ENCODE results near the gene VPS45. TPM values are rescaled to one million over a fixed set of nuclear protein-coding genes. Genes with fewer than 3 reads are reported as not detected.

The VPS45 gene
- total RNA-seq, 1 donor from 2014 or later, result 21.2 TPM

DNA sequence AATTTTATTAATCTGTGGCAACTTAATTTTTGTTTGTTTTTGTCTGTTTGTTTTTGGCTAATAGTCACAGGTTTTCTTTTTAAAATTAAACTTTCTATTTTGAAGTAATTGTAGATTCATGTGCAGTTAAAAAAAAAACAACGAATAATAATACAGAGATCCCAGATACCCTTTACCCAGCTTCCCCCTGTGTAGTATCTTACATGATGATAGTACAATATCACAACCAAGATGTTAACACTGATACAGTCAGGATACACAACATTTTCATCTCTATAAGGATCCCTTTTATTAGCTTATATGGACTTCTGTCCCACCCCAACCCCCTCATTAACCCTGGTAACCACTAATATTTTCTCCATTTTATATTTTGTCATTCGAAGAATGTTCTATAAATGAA is 5.9 kb downstream of the VPS45 start:
- no peak for DNase-seq (ENCODE audit: low read depth, low spot score)

DNA sequence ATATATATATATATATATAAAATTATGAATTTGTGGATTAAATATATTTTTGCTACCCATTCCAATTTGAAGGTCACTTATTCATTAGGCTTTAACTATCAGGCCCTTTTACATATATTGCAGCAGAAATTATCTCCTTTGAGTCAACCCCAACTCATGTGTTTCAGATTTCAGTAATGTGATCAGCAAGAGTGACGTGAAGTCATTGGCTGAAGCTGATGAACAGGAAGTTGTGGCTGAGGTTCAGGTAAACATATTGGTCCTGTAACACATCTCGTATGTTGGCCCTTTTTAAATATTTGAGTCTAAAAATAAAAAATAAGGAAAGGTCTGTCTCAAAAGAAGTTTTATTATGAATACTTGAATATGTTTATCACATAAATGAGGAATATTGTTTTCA is 8.5 kb downstream of the VPS45 start:
- no peak for DNase-seq (ENCODE audit: low read depth, low spot score)

DNA sequence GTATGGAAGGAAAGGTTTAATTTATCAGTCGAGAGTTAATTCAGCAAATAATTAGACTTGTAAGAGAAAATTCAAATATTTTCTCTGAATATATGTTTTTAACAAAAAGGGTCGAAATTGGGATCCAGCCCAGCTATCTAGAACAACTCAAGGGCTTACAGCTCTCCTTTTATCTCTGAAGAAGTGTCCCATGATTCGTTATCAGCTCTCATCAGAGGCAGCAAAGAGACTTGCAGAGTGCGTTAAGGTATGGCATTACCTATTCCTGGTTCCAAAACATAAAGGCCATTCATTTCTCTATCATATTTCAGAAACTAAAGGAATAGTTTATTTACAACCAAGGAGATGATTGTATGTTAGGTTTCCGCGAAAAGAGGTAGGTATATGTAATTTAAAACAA is 9.4 kb downstream of the VPS45 start:
- no peak for DNase-seq (ENCODE audit: low read depth, low spot score)

DNA sequence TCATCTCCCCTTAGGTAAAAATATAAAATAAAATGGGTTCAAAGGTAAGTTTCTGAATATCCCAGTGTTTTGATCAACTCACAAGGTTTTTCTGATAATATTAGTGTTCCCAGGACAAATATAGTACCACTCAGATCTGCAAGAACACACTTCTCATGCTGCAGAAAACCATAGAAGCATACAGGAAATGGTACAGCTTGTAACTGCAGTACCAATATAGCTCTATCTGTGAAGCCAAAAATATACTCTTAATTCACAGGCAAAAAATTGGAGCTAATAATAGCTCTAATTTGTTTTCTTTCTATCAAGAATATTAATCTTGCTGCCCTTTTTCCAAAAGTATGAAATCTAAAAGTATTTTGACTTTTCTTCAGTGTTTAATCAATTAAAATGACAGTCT is 13.2 kb downstream of the VPS45 start:
- no peak for DNase-seq (ENCODE audit: low read depth, low spot score)

DNA sequence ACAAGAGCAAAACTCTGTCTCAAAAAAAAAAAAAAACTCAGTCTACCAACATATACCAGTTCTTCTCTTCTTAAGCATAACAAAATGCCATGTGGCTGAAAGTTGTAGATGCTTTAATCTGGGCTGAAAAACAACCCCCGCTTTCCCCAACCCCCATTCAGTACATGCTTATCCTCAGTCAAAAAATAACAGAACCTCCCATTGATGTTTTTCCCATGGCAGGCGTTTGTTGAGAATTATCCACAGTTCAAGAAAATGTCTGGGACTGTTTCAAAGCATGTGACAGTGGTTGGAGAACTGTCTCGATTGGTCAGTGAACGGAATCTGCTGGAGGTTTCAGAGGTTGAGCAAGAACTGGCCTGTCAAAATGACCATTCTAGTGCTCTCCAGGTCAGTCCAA is 14.9 kb downstream of the VPS45 start:
- DNase-seq (ENCODE audit: low read depth, low spot score), result no peak

DNA sequence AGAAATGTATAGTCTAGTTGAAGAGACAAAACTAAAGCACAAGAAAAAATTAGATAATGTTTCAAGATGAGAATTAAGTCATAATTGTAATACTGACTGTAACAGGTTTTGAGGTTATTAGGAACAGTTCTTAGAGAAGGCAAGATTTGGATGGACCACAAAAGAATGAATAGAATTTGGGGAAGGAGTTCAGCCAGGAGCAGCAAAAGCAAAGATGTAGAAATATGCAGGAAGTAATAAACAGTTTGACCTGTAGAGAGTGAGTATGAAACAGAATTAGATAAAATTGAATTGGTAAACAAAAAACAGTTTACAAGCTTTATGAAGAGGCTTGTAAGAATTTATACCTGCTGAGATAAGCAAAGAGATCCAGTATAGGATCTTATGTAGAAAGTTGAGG is 16.3 kb downstream of the VPS45 start:
- no peak for DNase-seq (ENCODE audit: low read depth, low spot score)

DNA sequence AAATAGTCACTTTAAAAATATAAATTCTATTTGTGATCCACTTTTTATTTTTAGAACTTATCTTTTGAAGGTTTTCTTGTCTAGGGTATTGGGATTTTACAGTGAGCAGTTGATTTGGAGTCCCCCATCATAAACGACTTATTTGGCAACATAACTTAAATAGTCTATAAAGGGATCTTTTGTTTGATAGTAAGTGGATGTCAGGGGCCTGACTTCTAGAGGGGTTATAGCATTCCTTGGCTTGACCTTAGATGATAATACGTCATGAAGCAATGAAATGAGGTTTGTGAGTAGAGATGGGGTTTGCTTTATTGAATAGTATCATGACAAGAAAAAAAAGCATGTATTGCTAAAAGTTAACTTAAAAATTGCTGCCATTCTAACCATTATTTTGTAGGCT is 17.8 kb downstream of the VPS45 start:
- DNase-seq (ENCODE audit: low read depth, low spot score), result no peak

DNA sequence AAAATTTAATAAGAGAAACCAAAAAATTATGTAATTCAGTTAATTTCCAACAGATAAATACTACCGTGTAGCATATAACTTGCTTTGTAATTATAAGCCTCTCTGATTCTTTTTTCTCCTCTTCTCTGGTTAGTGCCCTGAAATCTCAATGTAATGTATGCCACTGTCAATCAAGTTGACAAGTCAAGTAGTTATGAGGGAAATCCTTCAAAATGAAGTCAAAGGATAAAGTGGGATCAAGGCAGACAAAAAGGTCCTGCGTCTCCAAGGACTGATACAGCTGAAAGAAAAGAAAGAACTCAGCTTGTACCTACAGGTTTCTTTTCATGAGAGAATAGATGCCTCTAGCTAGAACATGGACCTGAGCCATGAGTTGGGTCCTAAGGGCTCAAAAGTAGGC is 19.8 kb downstream of the VPS45 start:
- no peak for DNase-seq (ENCODE audit: low read depth, low spot score)

DNA sequence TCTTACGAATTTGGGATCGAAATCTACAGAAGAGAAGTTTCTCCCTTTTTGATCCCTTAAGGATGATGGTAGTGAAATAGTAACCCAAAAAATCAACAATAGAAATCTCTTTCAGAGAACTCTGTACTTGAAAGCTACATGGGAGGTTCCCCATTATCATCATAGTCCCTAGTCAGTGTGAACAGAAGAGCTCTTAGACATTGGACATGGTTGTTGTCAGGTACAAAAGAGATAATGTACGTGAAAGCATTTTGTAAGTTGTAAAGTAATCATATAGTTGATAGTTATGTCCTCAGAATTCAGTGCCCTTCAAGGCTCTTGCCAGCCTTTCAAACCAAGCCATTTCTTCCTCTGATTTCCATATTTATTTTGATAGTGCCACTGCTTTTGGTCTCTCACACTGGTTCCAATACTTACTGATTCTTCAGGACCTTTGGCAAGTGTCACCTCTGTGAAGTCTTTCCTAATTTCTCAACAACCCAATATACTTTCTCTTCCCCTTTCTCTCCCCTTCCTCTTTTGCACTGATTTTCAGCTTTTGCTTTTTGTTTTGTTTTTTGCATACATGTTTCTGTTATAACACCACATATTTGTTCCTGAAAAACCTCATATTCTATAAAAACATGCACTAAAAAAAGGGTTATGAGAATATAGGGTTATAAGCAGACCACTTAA is 22.4 kb downstream of the VPS45 start:
- DNase-seq (ENCODE audit: low read depth, low spot score), result no peak

DNA sequence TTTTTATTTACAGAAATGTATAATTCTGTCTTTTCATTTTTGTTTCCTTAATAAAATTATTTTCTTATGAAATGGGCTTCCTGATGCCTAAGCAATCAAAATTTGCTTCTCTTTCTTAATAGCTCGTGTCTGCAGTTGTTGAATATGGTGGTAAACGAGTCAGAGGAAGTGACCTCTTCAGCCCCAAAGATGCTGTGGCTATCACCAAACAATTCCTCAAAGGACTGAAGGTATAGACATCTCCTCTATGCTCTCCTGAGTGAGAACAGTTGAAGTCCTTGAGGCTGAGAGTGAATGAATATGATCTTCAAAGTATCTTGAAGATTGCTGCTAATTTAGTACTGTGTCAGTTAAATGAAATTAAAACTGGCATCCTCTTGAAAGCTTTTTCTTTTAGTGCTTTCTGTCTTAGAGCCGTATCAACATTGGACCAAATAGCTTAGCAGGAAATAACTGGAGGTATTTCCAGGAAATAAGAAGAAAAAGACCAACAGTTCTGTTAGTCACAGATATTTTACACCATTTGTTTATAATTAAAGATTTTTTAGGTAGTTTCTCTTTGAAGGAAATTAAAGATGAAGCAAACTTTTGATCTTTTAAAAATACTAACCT is 24.7 kb downstream of the VPS45 start:
- DNase-seq (ENCODE audit: low read depth, low spot score), result no peak

DNA sequence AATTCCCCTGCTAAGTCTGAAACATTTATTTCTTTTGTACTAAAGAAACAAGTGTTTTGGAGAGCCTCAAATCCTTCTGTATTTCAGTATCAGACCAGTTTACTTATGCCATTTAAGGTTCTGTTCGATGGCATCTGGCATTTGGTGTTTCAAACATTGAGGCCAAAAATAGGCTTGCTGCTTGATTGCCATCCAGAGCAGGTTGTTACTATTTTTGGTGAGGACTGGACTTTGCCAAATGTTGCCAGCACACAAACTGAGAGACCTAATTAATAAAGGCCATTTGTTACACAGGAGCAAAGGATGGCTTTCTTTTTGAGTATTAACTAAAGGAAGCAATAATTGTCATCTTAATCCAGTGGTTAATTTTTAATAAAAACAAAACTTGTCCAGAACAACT is 26.2 kb downstream of the VPS45 start:
- DNase-seq (ENCODE audit: low read depth, low spot score), result no peak

DNA sequence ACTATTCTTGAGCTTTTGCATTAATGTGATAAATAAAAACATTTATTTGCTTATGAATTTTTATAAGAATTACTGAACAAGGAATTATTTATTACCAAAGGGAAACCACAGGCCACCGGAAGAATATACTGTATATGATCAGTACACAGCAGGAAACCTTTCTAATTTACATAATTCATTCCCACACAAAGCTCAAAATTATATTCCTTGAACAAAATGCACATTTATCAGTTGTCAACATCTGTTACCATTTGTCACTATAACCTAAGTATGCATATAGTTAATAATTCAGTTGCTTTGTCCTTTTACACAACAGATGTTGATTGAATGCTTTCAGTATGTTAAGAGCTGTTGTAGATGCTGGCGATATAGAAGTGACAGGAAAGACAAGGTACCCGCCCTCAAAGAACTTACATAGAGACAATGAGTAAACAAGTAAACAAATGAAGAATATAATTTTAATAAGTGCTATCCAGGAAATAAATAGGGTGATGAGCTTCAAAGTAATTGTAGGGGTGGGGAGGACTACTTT is 27.2 kb downstream of the VPS45 start:
- no peak for DNase-seq (ENCODE audit: low read depth, low spot score)

DNA sequence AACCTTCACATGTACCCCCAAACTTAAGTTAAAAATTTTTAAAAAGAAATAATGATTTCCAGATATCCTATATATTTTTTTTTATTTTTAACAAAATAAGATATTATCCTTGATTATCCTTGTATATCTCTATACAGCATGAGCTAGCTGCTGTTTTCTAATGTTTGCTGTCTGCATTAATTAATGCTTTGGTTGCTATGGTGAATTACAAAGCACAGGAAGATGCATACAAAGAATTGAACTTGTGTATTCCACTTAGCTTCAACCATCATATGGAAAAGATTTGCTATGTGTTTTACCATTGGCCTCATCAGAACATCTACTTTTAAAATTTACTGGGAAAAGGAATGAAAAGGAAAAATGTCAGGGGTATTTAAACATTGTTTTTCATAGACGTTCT is 35.4 kb downstream of the VPS45 start:
- DNase-seq (ENCODE audit: low read depth, low spot score), result no peak

DNA sequence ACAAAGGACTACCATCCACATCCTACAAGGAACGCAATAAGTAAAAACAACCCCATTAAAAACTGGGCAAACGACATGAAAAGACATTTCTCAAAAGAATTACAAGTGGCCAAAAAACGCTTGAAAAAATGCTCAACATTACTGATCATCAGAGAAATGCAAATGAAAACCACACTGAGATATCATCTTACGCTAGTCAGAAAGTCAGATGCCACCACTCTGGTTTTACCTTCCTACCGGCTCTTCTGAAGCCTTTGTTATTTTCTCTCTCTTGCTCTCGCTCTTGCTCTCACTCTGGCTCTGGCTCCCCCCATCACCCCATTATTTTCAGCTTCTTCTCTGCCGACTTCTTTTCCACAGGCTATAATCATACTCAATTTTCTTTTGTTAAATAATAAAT is 38.8 kb downstream of the VPS45 start:
- no peak for DNase-seq (ENCODE audit: low read depth, low spot score)

DNA sequence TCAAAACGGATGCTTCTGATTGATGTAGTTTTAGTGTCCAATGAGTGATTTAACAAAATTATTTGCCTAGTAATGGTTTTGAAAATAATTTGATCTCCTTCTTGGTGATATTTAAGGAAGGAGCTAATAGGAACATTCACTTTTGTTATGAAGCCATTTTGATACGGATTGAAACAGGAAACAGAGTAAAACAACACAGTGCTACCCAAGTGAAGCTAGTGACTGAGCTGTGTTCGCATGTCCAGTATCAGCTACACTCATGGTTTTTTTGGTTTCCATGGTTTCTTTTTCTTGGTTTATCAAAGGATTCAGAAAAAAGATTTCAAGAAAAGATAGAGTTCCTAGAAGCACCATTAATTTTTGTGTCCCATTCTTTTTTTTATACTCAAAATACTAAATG is 42.0 kb downstream of the VPS45 start:
- peak; percentile 1 for DNase-seq (ENCODE audit: low read depth, low spot score)

DNA sequence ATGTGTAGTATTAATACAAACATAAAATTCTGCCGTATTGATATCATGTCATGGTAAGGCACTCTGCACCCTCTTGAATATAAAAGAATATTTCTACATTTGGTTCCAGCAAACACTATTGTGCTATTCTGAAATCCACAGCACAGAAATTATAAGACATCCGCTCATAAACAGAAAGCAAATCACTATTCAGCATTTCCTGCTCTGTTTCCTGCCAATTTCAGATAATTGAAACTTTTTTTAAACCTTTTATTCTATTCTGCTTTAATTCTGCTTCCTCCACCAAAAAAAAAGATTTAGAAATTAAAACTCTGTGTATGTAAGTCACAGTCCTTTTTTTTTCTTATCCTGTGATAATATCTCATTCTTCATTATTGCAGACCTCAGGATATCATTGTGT is 42.5 kb downstream of the VPS45 start:
- DNase-seq (ENCODE audit: low read depth, low spot score), result peak; percentile 13

DNA sequence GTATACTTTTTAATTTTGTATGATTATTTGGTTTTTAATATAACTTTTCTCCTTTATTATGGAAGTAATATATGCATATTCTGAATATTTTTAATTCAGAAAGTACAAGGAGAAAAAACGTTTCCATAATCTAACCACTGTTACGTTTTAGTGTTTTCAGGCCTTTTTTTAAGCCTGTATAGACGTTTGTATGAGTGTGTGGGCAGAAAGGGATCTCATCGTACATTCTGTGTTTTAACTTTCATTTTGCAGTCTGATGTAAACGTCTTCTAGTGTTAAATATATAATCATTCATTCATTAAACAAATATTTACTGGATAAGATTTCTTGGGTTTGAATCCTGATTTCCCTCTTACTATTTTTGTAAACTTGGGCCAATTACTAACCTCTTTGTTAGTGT is 44.1 kb downstream of the VPS45 start:
- no peak for DNase-seq (ENCODE audit: low read depth, low spot score)

DNA sequence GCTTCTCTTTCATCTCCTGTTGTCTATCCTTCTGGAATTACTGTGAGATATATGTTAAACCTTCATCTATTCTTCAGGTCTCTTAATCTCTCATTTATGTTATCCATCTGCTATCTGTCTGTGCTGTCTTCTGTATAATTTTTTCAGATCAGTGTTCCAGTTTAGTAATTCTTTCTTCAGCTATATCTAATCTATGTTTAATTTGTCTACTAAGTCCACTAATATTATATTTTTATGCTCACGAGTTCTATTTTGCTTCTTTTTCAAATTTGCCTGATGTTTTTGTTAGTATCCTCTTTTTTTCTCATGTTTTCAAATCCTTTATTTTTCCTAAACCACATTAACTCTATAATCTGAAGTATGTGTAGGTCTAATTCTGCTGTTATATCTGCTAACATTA is 47.5 kb downstream of the VPS45 start:
- DNase-seq (ENCODE audit: low read depth, low spot score), result no peak

DNA sequence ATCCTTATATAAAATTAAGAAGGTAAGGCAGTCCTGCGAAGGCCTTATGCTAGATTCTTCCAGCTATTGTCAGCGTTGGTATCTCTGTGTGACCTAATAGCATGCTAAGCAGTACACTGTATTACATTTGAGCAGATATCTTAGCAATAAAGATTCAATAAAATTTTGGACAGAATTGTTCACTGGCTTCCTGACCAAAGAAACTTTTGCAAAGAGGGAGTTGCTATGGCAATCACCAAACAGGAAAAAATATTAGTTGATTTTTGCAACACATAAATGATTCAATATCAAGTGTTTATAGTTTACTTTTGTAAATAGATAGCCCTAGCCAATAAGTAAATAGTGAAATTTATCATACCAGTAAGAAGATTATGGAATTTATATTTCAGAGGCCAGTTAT is 51.1 kb downstream of the VPS45 start:
- no peak for DNase-seq (ENCODE audit: low read depth, low spot score)

DNA sequence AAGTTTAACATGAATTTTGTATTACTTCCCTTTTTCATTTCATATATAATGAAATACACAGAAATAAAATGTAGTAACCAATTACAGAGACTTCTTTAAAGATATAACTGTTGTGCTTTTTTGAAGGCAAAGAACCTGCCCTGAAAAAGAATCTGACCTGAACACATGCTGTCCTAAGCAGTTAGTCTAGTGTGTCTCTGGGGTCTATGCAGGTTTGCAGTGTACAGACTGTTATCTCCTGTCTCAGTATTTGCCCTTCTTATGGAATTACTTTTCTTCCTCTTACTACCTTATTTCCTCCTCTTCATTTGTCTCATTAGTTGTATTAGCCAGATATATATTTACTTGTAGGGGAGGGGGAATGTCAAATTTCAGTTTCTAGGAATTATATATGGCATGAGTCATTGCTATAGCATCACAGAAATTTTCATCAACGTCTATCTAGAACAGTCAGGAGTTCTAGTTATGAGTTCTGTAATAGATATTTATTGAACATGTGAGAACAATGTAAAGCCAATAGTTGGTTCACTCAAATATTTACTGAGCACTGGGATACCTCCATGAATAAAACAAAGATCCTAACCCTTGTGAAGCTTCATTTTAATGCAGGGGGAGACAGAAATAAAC is 53.8 kb downstream of the VPS45 start:
- no peak for DNase-seq (ENCODE audit: low read depth, low spot score)

DNA sequence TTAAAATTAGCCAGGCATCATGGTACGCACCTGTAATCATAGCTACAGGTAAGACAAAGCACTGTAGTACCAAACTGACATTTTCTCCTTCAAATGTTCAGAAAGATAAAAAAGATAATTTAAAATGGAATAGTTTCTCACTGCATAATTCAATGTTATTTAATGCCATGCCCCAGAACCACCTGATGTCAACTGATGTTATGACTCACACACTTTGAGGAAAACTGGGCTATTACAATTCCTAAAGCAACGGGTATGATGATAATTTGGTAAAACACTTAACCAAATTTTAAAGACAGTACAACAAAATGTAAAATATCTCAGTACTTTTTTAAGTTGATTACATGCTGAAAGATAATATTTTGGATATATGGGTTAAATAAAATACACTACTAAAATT is 59.2 kb downstream of the VPS45 start:
- no peak for DNase-seq (ENCODE audit: low read depth, low spot score)

DNA sequence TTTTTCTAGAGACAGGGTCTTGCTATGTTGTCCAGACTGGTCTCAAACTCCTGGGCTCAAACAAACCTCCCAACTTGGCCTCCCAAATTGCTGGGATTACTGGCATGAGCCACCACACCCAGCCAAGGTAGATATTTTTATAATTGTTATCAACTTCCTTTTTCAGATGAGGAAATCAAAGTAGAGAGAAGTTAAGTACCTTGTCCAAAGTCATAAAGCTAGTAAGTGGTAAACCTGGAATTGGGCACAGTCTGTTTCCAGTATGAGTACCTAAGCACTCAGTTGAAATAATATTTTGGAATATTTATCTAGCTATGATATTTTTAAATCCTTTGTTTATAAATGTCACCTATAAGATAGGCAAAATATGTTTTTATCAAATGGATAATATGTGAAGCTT is 59.9 kb downstream of the VPS45 start:
- no peak for DNase-seq (ENCODE audit: low read depth, low spot score)

DNA sequence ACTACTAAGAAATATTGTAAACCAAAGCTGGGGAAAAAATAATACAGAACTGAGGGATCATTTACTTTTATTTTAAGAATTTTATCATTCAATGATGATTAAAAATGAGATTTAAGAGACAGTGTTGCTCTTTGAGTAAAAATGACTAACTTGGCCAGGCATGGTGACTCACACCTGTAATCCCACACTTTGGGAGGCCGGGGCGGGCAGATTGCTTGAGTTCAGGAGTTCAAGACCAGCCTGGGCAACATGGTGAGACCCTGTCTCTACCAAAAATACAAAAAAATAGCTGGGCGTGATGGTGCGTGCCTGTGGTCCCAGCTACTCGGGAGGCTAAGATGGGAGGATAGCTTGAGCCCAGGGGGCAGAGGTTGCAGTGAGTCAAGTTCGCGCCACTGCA is 60.3 kb downstream of the VPS45 start:
- DNase-seq (ENCODE audit: low read depth, low spot score), result no peak
